D721Med (cell line): Measurements from ENCODE around the gene CLTCL1.

Experiments
- DNase-seq: peaks from one replicate; pipeline ENCODE4 v3.0.0; 2011; ENCODE audit warnings: low spot score; ENCODE audit not compliant: insufficient read length
- FAIRE-seq: peaks from 2 replicates; lab custom pipeline; 2011; peaks lifted over from hg19 to GRCh38; lab: Jason Lieb, UNC
- CTCF ChIP-seq: IDR thresholded peaks from 2 replicates; pipeline ENCODE4 v1.5.1; 2012; ENCODE audit warnings: mild to moderate bottlenecking, control low read depth; ENCODE audit not compliant: insufficient read depth; ENCODE audit errors: missing control alignments

CLTCL1 gene

DNA sequence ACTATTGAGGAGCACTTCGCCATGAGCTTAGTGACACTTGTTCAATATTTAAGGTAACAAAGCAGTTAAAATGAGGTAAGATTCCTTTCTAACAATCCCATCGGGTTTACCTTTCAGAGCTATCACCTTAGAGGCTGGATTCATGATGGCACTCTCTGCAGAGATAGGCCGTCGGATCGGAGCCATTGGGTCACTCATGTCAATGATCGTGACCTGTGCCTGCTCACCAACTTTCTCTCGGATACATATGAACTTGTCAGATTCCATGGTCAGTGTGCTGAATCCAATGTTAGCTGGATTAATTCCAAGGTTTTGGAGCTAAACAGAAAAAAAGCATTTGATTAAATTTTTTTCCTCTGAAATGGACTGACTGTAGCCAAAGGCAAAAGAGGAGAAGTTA, 16.0 kb downstream of the CLTCL1 start:
- no peak for DNase-seq
- no peak for TF ChIP-seq CTCF
- no peak for FAIRE-seq

DNA sequence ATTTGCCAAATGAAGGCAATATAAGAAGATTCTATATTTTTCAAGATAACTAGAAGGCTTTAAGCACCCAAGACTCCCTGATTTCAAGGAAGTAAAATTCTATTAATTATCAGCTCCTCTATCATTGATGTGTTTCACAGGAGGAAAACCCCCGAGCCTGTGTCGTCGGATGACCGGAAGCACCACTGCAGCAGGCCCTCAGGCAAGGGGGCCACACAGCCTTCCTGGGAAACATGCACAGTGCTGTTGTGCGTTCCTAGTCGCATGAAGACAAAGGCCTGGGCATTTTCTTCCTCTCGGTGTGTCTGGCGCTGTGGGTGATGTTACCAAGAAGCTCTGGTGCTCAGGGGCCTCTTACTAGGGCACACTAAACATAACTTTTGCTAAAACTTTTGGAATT, 16.4 kb downstream of the CLTCL1 start:
- no peak for DNase-seq
- FAIRE-seq = no peak
- TF ChIP-seq CTCF = no peak

DNA sequence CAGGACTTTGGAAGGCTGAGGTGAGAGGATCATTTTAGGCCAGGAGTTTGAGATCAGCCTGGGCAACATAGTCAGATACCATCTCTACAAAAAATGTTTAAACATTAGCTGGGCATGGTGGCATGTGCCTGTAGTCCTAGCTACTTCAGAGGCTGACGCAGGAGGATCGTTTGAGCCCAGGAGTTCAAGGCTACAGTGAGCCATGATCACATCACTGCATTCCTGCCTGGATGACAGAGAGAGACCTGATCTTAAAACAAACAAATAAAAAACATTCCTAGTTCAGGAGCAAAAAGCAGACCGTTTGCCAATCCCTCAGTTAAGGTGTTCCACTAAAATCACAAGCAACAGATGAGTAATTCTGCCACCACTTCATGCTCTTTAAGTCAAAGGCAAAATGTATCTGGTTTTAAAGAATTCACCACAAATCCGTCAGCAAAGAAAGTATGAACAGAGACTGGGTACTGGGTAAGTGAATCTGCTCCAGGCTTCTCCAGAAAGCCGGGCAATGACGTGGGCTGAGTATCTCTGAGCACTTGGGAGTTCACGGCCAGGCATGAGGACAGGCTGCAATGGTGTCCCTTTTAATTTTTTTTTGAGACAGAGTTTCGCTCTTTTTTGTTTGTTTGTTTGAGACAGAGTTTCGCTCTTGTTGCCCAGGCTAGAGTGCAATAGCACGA, 19.5 kb downstream of the CLTCL1 start:
- FAIRE-seq (no peak), DNase-seq (no peak)
- no peak for TF ChIP-seq CTCF

DNA sequence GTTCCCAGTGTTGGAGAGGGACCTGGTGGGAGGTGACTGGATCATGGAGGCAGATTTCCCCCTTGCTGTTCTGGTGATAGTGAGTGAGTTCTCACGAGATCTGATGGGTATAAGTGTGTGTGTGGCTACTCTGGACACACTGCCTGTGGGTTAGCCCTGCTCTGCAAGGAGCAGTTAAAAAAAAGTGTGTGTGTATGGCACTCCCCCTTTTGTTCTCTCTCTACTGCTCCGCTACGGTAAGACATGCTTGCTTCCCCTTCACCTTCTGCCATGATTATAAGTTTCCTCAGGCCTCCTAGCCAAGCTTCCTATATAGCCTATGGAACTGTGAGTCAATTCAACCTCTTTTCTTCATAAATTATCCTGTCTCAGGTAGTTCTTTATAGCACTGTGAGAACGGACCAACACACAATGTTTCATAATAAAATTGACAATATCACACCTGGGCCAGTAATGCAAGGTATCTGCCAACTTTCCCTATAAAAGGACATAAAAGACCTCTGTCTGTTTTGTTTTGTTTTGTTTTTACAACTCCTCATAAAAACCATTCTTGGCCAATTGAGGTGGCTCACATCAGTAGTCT, 20.2 kb downstream of the CLTCL1 start:
- TF ChIP-seq CTCF = no peak
- FAIRE-seq (no peak), DNase-seq (no peak)

- no peak for TF ChIP-seq CTCF
- FAIRE-seq = no peak
- no peak for DNase-seq
Observed at GRCh38 chr22:19270873-19271272, 20.6 kb downstream of the CLTCL1 start.

DNA sequence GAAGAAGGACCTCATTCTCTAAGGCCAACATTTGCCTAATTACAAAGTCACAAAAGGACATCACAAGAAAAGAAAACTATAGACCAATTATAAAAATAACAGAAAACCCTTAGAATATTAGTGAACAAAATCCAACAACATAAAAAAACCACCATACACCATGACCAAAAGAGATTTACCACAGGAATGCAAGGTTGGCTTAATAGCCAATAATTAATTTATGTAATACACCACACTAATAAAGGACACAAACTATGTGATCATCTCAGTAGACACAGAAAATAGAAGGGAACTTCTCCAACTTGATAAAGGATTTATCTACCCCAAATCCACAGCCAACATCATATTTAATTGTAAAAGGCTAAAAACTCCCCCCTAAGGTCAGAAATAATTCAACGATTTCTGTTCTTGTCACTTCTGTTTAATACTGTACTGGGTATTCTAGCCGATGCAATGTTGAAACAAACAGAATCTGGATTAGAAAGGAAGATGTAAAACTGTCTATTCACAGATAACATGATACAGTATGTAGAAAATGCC, 24.9 kb downstream of the CLTCL1 start:
- TF ChIP-seq CTCF = no peak
- FAIRE-seq = no peak
- no peak for DNase-seq

- no peak for DNase-seq
- no peak for FAIRE-seq
- no peak for TF ChIP-seq CTCF
Observed at GRCh38 chr22:19265779-19266178, 25.7 kb downstream of the CLTCL1 start.
